Subcutaneous abdominal adipose tissue (tissue), 5 donors: ENCODE measurements around the gene WDR44.

Source experiments
- H3K27ac ChIP-seq: one replicate; pipeline ENCODE4 v1.7.0; 2013; ENCODE audit warnings: low read depth, mild to moderate bottlenecking, inconsistent platforms, low read length, moderate library complexity
- H3K27me3 ChIP-seq, 5 donors: one replicate each; pipeline ENCODE4 v1.7.0; 2013; ENCODE audit warnings: low read length in 5 of 5, inconsistent platforms in 1 of 5; ENCODE audit not compliant: control insufficient read depth in 5 of 5, insufficient read depth in 4 of 5
- H3K36me3 ChIP-seq, 5 donors: one replicate each; pipeline ENCODE4 v1.7.0; 2013; ENCODE audit warnings: low read length in 5 of 5; ENCODE audit not compliant: control insufficient read depth in 5 of 5, insufficient read depth in 5 of 5
- H3K4me1 ChIP-seq, 5 donors: one replicate each; pipeline ENCODE4 v1.7.0; 2013; ENCODE audit warnings: low read length in 5 of 5, mild to moderate bottlenecking in 3 of 5, moderate library complexity in 1 of 5; ENCODE audit not compliant: control insufficient read depth in 5 of 5, insufficient read depth in 5 of 5
- H3K4me3 ChIP-seq, 5 donors: one replicate each; pipeline ENCODE4 v1.7.0; 2013; ENCODE audit warnings: low read length in 5 of 5, low read depth in 1 of 5
- H3K9ac ChIP-seq, 5 donors: one replicate each; pipeline ENCODE4 v1.7.0; 2013; ENCODE audit warnings: low read length in 5 of 5, mild to moderate bottlenecking in 4 of 5, moderate library complexity in 3 of 5
- H3K9me3 ChIP-seq, 5 donors: one replicate each; pipeline ENCODE4 v1.7.0; 2013; ENCODE audit warnings: low read length in 5 of 5; ENCODE audit not compliant: control insufficient read depth in 5 of 5
- donor health status: healthy.
- donor health status: healthy.
- donor health status: healthy.
- donor health status: healthy.
- donor health status: healthy.

Gene WDR44

DNA sequence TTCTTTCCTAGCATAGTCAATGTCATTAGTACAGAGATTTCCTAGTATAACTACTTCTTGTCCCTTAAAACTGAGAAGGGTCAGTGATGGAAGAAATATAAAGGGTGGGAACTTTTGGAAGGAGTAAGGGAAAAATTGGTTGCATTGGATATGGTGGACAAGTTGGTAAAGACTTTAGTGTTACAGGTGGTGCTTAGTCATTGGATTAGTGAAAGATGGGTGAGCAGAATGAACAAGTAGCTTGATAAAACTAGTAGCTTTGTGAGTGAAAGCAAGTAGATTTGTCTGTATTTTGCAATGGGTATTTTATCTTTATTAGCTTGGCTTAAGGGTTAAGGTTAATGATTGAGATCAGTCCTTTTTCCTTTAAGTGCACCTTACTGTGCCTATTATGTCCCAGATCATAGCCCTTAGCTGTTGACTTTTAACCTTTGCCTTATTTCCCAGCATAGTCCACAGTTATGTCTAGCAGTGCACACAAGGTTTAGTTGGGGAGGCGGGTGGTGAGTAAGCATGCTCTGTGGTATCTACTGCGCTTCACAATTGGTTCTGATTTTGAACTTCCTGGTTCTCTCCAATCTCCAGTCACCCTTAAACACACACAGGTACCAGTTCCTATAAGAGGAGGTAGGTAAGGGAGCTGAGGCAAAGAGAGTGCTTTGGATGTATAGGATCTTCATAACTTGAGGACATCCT, 9.5 kb downstream of the WDR44 start:
- H3K36me3 ChIP-seq, result no peaks in the 10 kb centered on the region
- no peak overlapping the region for H3K9ac ChIP-seq
- H3K9me3 ChIP-seq, result no peaks in the 10 kb centered on the region
- H3K4me1 ChIP-seq, result peaks cover 0 to 13% (median under 1%) of the 10 kb centered on the region in 5 donors
- H3K27me3 ChIP-seq, result no peaks in the 10 kb centered on the region
- no peak overlapping the region for H3K4me3 ChIP-seq
- H3K27ac ChIP-seq, result no peak overlapping the region

DNA sequence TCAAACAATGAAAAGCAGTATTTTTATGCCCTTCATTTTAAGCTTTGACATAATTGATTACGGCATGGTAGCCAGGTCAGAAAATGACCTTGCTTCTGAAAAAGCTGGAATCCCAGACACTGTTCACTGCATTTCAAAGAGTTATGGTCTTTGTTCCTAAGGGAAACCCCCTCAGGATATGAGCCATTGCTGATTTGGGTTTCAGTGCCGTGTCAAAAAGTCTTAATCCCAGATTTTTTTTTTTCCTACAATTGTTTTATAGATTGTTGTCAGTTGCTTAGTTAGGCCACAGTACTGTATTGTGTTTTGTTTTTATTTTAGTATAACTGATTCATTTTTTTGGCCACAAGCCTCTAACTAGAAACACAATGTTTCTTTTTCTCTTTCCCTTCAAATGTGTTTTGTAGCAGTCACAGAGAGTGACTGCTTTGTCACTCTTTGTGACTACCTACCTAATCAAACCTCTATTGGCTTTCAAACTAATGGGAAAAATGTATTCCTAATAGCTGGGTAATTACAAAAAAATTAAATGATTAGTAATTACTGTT, 10.3 kb downstream of the WDR44 start:
- H3K9me3 ChIP-seq, result no peaks in the 10 kb centered on the region
- no peak overlapping the region for H3K27ac ChIP-seq
- peaks cover 0 to 8% (median 0%) of the 10 kb centered on the region in 5 donors for H3K4me1 ChIP-seq
- no peaks in the 10 kb centered on the region for H3K36me3 ChIP-seq
- no peak overlapping the region for H3K9ac ChIP-seq
- H3K4me3 ChIP-seq, result no peak overlapping the region
- H3K27me3 ChIP-seq, result no peaks in the 10 kb centered on the region

DNA sequence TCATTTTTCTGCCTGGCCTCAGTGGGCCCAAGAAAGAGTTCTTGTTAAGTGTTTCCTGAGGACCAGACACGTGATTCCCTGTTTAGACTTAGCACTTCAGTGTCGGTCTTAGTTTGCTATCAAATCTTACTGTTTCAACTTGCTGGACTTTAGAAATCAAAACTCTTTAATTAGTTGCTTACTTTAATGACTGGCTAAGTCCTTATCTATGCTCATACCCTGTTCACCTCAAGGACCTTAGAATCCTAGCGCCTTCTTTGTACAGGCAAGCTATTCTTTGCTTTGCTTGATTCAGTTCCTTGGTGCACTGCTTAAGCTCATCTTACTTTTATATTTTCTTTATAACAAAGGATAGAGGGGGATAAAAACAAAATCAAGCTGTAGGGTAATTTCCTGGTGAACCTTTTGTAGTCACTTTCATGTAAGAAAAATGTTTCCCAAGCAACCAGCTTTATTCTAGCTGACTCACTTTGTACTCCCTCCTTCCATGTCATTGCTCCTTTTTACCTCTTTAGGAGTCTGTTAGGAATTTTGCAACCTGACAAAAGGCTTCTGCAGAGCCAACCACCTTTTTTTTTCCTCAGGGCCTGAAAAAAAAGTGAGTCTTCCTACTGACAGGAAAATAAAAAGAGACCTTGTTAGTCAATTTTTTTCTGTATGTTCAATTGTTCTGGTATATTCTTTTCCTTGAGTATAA, 14.7 kb downstream of the WDR44 start:
- Histone ChIP-seq H3K9me3 (no peaks in the 10 kb centered on the region), H3K36me3 (no peaks in the 10 kb centered on the region), H3K4me1 (peaks cover 0 to 4% (median 0%) of the 10 kb centered on the region in 5 donors), H3K27ac (no peak overlapping the region), H3K27me3 (peaks cover 0 to 1% (median 0%) of the 10 kb centered on the region in 5 donors), H3K9ac (no peak overlapping the region), H3K4me3 (no peak overlapping the region)

GRCh38 chrX:118364261-118364660, 18.4 kb downstream of the WDR44 start:
- Histone ChIP-seq H3K27me3 (peaks cover 0 to 3% (median 0%) of the 10 kb centered on the region in 5 donors), H3K4me3 (no peak overlapping the region), H3K4me1 (peaks cover 0 to 3% (median 0%) of the 10 kb centered on the region in 5 donors), H3K36me3 (no peaks in the 10 kb centered on the region), H3K27ac (no peak overlapping the region), H3K9me3 (no peaks in the 10 kb centered on the region), H3K9ac (no peak overlapping the region)

- Histone ChIP-seq H3K9ac (no peak overlapping the region), H3K4me1 (no peaks in the 10 kb centered on the region), H3K36me3 (no peaks in the 10 kb centered on the region), H3K27me3 (peaks cover 0 to 3% (median 0%) of the 10 kb centered on the region in 5 donors), H3K27ac (no peak overlapping the region), H3K9me3 (no peaks in the 10 kb centered on the region), H3K4me3 (no peak overlapping the region)
Observed at GRCh38 chrX:118367338-118367737, 21.4 kb downstream of the WDR44 start.

- Histone ChIP-seq H3K4me1 (peaks cover 0 to under 1% (median 0%) of the 10 kb centered on the region in 5 donors), H3K27ac (no peak overlapping the region), H3K27me3 (peaks cover 0 to 3% (median 0%) of the 10 kb centered on the region in 5 donors), H3K36me3 (no peaks in the 10 kb centered on the region), H3K9me3 (no peaks in the 10 kb centered on the region), H3K4me3 (no peak overlapping the region), H3K9ac (no peak overlapping the region)
Observed at GRCh38 chrX:118368398-118368797, 22.5 kb downstream of the WDR44 start.

GRCh38 chrX:118370921-118371624, 25.2 kb downstream of the WDR44 start:
- Histone ChIP-seq H3K27me3 (no peaks in the 10 kb centered on the region), H3K4me1 (peaks cover 0 to 5% (median 0%) of the 10 kb centered on the region in 5 donors), H3K9ac (no peak overlapping the region), H3K27ac (no peak overlapping the region), H3K36me3 (no peaks in the 10 kb centered on the region), H3K4me3 (no peak overlapping the region), H3K9me3 (no peaks in the 10 kb centered on the region)

GRCh38 chrX:118373538-118373937, 27.6 kb downstream of the WDR44 start:
- H3K4me1 ChIP-seq, result peaks cover 0 to 5% (median 0%) of the 10 kb centered on the region in 5 donors
- no peak overlapping the region for H3K9ac ChIP-seq
- no peaks in the 10 kb centered on the region for H3K27me3 ChIP-seq
- no peak overlapping the region for H3K4me3 ChIP-seq
- no peak overlapping the region for H3K27ac ChIP-seq
- no peaks in the 10 kb centered on the region for H3K9me3 ChIP-seq
- H3K36me3 ChIP-seq, result no peaks in the 10 kb centered on the region

- H3K27me3 ChIP-seq, result no peaks in the 10 kb centered on the region
- no peak overlapping the region for H3K27ac ChIP-seq
- H3K36me3 ChIP-seq, result no peaks in the 10 kb centered on the region
- H3K4me1 ChIP-seq, result no peaks in the 10 kb centered on the region
- no peaks in the 10 kb centered on the region for H3K9me3 ChIP-seq
- no peak overlapping the region for H3K4me3 ChIP-seq
- no peak overlapping the region for H3K9ac ChIP-seq
Observed at GRCh38 chrX:118383120-118383519, 37.2 kb downstream of the WDR44 start.

DNA sequence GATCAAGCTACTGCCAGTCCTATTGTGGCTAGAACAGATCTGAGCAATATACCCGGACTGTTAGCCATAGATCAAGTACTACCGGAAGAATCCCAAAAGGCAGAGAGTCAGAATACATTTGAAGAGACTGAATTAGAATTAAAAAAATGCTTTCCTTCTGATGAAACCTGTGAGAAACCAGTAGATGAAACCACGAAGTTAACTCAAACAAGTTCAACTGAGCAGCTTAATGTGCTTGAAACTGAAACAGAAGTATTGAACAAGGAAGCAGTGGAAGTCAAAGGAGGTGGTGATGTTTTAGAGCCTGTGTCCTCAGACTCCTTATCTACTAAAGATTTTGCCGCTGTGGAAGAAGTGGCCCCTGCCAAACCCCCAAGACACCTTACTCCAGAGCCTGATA, 46.8 kb downstream of the WDR44 start:
- no peak overlapping the region for H3K4me3 ChIP-seq
- H3K9ac ChIP-seq, result no peak overlapping the region
- H3K9me3 ChIP-seq, result no peaks in the 10 kb centered on the region
- H3K27me3 ChIP-seq, result no peaks in the 10 kb centered on the region
- peaks cover 0 to 8% (median 5%) of the 10 kb centered on the region in 5 donors for H3K36me3 ChIP-seq
- no peak overlapping the region for H3K27ac ChIP-seq
- H3K4me1 ChIP-seq, result no peaks in the 10 kb centered on the region
